ENCODE data around the gene CCDC7.

GRCh38 chr10:32788359-32788758 is 342.4 kb downstream of the CCDC7 start:
- TF ChIP-seq POLR2AphosphoS5 (IDR thresholded peaks at IDR 0.05; ENCODE audit: low read depth) (no peak), CTCF (conservative IDR thresholded peaks at IDR 0.05; ENCODE audit: low read depth in 2 of 2) (no peak), JUNB (IDR thresholded peaks at IDR 0.05; ENCODE audit: unreplicated experiment) (no peak), REST (IDR thresholded peaks at IDR 0.05; ENCODE audit: unreplicated experiment) (no peak), EZH2 (IDR thresholded peaks at IDR 0.05; ENCODE audit: low read depth, unreplicated experiment) (no peak), ZNF331 (CRISPR knock-in tag; IDR thresholded peaks at IDR 0.05; ENCODE audit: low read depth) (no peak), CREB1 (CRISPR knock-in tag; IDR thresholded peaks at IDR 0.05; ENCODE audit: low read depth) (no peak), STAT1 (IDR thresholded peaks at IDR 0.05; ENCODE audit: unreplicated experiment) (no peak), EZH2phosphoT487 (IDR thresholded peaks at IDR 0.05; ENCODE audit: unreplicated experiment) (no peak), ETS1 (IDR thresholded peaks at IDR 0.05) (no peak), ZNF114 (CRISPR knock-in tag; IDR thresholded peaks at IDR 0.05) (no peak), NANOG (IDR thresholded peaks at IDR 0.05; ENCODE audit: borderline replicate concordance) (no peak)

Measured in GM23338 (cell line).